ENCODE measurements around the gene CKB.

CKB gene

DNA sequence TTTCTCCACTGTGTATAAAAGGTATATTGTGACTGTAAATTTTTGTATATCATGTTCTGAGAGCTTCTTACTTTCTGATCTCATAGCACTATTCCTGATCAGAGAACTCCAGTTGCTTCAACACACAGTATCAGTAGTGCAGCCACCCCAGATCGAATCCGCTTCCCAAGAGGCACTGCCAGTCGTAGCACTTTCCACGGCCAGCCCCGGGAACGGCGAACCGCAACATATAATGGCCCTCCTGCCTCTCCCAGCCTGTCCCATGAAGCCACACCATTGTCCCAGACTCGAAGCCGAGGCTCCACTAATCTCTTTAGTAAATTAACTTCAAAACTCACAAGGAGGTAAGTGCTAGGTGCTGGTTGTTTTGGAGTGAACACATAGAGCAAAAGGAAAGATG is 30.9 kb downstream of the CKB start:
- TF ChIP-seq CTCF (conservative IDR thresholded peaks at IDR 0.05; ENCODE audit: low read length) (no peak), EZH2phosphoT487 (IDR thresholded peaks at IDR 0.05; ENCODE audit: borderline replicate concordance) (no peak)
- Histone ChIP-seq H3K79me2 (ENCODE audit: insufficient read depth, low read length) (no peaks in the 10 kb centered on the region), H3K4me3 (ENCODE audit: low read length, poor library complexity, severe bottlenecking) (no peak overlapping the region), H3K4me1 (ENCODE audit: insufficient read depth, low read length, poor library complexity, severe bottlenecking) (no peaks in the 10 kb centered on the region), H3K4me2 (ENCODE audit: low read depth, low read length, poor library complexity, severe bottlenecking) (no peak overlapping the region), H3F3A (ENCODE audit: low read depth) (no peaks in the 10 kb centered on the region), H3K27me3 (ENCODE audit: insufficient read depth, low read length, poor library complexity, severe bottlenecking) (no peaks in the 10 kb centered on the region), H4K20me1 (ENCODE audit: insufficient read depth, low read length, poor library complexity, severe bottlenecking) (no peaks in the 10 kb centered on the region), H3K9me2 (replicated peaks; ENCODE audit: low read depth, low read length) (no peaks in the 10 kb centered on the region), H3K36me3 (ENCODE audit: insufficient read depth, low read length) (peaks cover 62% of the 10 kb centered on the region), H3K9me3 (ENCODE audit: insufficient read depth, low read depth, low read length) (no peaks in the 10 kb centered on the region), H3K9ac (ENCODE audit: low read depth, low read length, poor library complexity, severe bottlenecking) (no peak overlapping the region), H2AFZ (ENCODE audit: low read length) (no peak overlapping the region)

DNA sequence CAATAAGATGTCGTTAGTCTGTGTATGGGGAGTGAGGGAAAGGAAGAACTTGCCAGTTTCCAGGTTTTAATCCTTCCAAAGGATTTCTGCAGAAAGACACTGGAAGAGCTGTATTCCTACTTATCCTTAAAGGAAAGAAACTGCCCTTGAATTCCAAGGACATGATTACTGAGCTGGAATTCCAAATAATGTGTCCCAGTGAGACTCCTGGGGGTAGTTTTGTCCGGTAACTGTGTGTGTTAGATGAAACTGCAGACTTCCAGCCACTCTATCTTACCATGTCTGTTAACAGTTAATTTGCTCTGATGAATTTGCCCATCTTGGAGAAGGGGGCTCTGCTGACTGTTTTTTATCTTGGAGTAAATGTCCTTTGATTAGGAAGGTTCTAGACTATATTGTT is 33.0 kb downstream of the CKB start:
- H2AFZ ChIP-seq (ENCODE audit: low read length) = no peak overlapping the region
- H3K9me3 ChIP-seq (ENCODE audit: insufficient read depth, low read depth, low read length) = no peaks in the 10 kb centered on the region
- H3K79me2 ChIP-seq (ENCODE audit: insufficient read depth, low read length) = no peaks in the 10 kb centered on the region
- no peak overlapping the region for H3K4me3 ChIP-seq (ENCODE audit: low read length, poor library complexity, severe bottlenecking)
- H3K9ac ChIP-seq (ENCODE audit: low read depth, low read length, poor library complexity, severe bottlenecking) = no peak overlapping the region
- no peaks in the 10 kb centered on the region for H4K20me1 ChIP-seq (ENCODE audit: insufficient read depth, low read length, poor library complexity, severe bottlenecking)
- TF ChIP-seq CTCF (conservative IDR thresholded peaks at IDR 0.05; ENCODE audit: low read length) (no peak), EZH2phosphoT487 (IDR thresholded peaks at IDR 0.05; ENCODE audit: borderline replicate concordance) (no peak)
- H3K4me1 ChIP-seq (ENCODE audit: insufficient read depth, low read length, poor library complexity, severe bottlenecking) = no peaks in the 10 kb centered on the region
- H3K4me2 ChIP-seq (ENCODE audit: low read depth, low read length, poor library complexity, severe bottlenecking) = no peak overlapping the region
- no peaks in the 10 kb centered on the region for H3K27me3 ChIP-seq (ENCODE audit: insufficient read depth, low read length, poor library complexity, severe bottlenecking)
- no peaks in the 10 kb centered on the region for H3K9me2 ChIP-seq (replicated peaks; ENCODE audit: low read depth, low read length)
- peaks cover 51% of the 10 kb centered on the region for H3K36me3 ChIP-seq (ENCODE audit: insufficient read depth, low read length)
- H3F3A ChIP-seq (ENCODE audit: low read depth) = no peaks in the 10 kb centered on the region

DNA sequence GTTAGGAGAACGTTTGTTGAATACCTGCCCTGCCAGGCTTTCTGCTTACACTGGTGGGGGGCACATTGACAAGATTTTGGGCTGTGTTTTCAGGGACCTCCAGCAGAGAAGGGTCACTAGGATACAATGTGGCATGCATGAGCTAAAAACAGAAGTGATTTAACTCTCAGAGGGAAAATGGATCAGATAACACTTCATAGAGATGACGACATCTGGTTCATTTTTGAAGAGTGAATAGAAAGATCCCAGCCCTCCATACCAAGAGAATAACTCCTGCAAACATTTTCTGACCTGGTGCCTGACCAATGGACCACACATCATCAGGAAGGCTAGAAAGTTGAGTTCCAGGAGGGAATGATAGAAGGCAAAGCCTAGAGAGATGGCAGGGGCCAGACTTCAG is 33.7 kb downstream of the CKB start:
- Histone ChIP-seq H3K4me2 (ENCODE audit: low read depth, low read length, poor library complexity, severe bottlenecking) (no peak overlapping the region), H3K9ac (ENCODE audit: low read depth, low read length, poor library complexity, severe bottlenecking) (no peak overlapping the region), H3K79me2 (ENCODE audit: insufficient read depth, low read length) (no peaks in the 10 kb centered on the region), H3K4me1 (ENCODE audit: insufficient read depth, low read length, poor library complexity, severe bottlenecking) (no peaks in the 10 kb centered on the region), H3K4me3 (ENCODE audit: low read length, poor library complexity, severe bottlenecking) (no peak overlapping the region), H3K27me3 (ENCODE audit: insufficient read depth, low read length, poor library complexity, severe bottlenecking) (no peaks in the 10 kb centered on the region), H3K9me3 (ENCODE audit: insufficient read depth, low read depth, low read length) (no peaks in the 10 kb centered on the region), H2AFZ (ENCODE audit: low read length) (no peak overlapping the region), H3F3A (ENCODE audit: low read depth) (no peaks in the 10 kb centered on the region), H3K9me2 (replicated peaks; ENCODE audit: low read depth, low read length) (no peaks in the 10 kb centered on the region), H4K20me1 (ENCODE audit: insufficient read depth, low read length, poor library complexity, severe bottlenecking) (no peaks in the 10 kb centered on the region), H3K36me3 (ENCODE audit: insufficient read depth, low read length) (peaks cover 52% of the 10 kb centered on the region)
- TF ChIP-seq CTCF (conservative IDR thresholded peaks at IDR 0.05; ENCODE audit: low read length) (no peak), EZH2phosphoT487 (IDR thresholded peaks at IDR 0.05; ENCODE audit: borderline replicate concordance) (no peak)

All from Loucy (cell line).